Stomach (tissue), 4 donors: ENCODE measurements around the gene TNIP3.

ENCODE experiments used
- CTCF ChIP-seq, 7 experiments: fragments of 450-650 bp in 4 of 7; fragments of 200-600 bp in 3 of 7; sonication (generic) in 3 of 7; IDR thresholded peaks; one replicate each; pipeline ENCODE4 v1.5.1; 2016 to 2019; ENCODE audit warnings: antibody characterized with exemption in 7 of 7, control low read depth in 2 of 7, mild to moderate bottlenecking in 1 of 7
- POLR2A ChIP-seq, 4 donors: fragments of 450-650 bp; IDR thresholded peaks; one replicate each; pipeline ENCODE4 v1.6.1; 2016; ENCODE audit warnings: antibody characterized with exemption in 4 of 4, control low read depth in 2 of 4, mild to moderate bottlenecking in 1 of 4, moderate library complexity in 1 of 4
- POLR2AphosphoS5 ChIP-seq, 3 donors: sonication (generic); formaldehyde crosslinking; IDR thresholded peaks; one replicate each; pipeline ENCODE4 v1.6.1; 2016; ENCODE audit warnings: antibody characterized with exemption in 3 of 3

GRCh38 chr4:121150486-121150885 lies 13.6 kb downstream of the TNIP3 start:
- TF ChIP-seq POLR2AphosphoS5 (IDR thresholded peaks at IDR 0.05) (no peak), CTCF (IDR thresholded peaks at IDR 0.05) (no peak), POLR2A (IDR thresholded peaks at IDR 0.05) (no peak)
